Measurements from ENCODE around the gene AVPR2.

- TF ChIP-seq CTCF (IDR thresholded peaks at IDR 0.05) (no peak), POLR2A (IDR thresholded peaks at IDR 0.05) (no peak)
Measured at GRCh38 chrX:153900831-153901752, 3.4 kb upstream of the AVPR2 start.

Data from Peyer's patch (tissue), 4 donors.